Hepatocyte (in vitro differentiated cells): ENCODE measurements around the gene UNC13A. TPM values are rescaled to one million over a fixed set of nuclear protein-coding genes. Genes with fewer than 3 reads are reported as not detected.

Source experiments
- DNase-seq: peaks from one replicate; pipeline ENCODE4 v3.0.0-alpha.2; 2016; ENCODE audit warnings: low spot score
- H2AFZ ChIP-seq: fragments of 200-600 bp; sonication (generic); 2 replicates; pipeline ENCODE4 v1.6.0; 2016; ENCODE audit warnings: antibody characterized with exemption, mild to moderate bottlenecking
- H3K27ac ChIP-seq: fragments of 200-600 bp; sonication (generic); 2 replicates; pipeline ENCODE4 v1.5.1; 2016; ENCODE audit warnings: mild to moderate bottlenecking
- H3K27me3 ChIP-seq: fragments of 200-600 bp; sonication (generic); 2 replicates; pipeline ENCODE4 v1.6.1; 2016
- H3K36me3 ChIP-seq: fragments of 200-600 bp; sonication (generic); replicated peaks from 2 replicates; pipeline ENCODE4 v1.5.1; 2016; ENCODE audit warnings: low read depth; ENCODE audit not compliant: insufficient read depth
- H3K4me1 ChIP-seq: fragments of 200-600 bp; sonication (generic); 2 replicates; pipeline ENCODE4 v1.5.1; 2016; ENCODE audit warnings: mild to moderate bottlenecking, moderate library complexity; ENCODE audit not compliant: insufficient read depth
- H3K4me2 ChIP-seq: fragments of 200-600 bp; sonication (generic); 2 replicates; pipeline ENCODE4 v1.6.0; 2016
- H3K4me3 ChIP-seq: fragments of 200-600 bp; sonication (generic); 2 replicates; pipeline ENCODE4 v1.5.1; 2016; ENCODE audit warnings: mild to moderate bottlenecking
- H3K79me2 ChIP-seq: fragments of 200-600 bp; sonication (generic); 2 replicates; pipeline ENCODE4 v1.6.0; 2017; ENCODE audit warnings: mild to moderate bottlenecking
- H3K9me2 ChIP-seq: fragments of 200-600 bp; sonication (generic); replicated peaks from 2 replicates; pipeline ENCODE4 v1.6.0; 2017; ENCODE audit warnings: mild to moderate bottlenecking; ENCODE audit not compliant: insufficient read depth
- H3K9me3 ChIP-seq: fragments of 200-600 bp; sonication (generic); 2 replicates; pipeline ENCODE4 v1.5.1; 2016; ENCODE audit warnings: low read depth, mild to moderate bottlenecking
- H4K20me1 ChIP-seq: fragments of 200-600 bp; sonication (generic); 2 replicates; pipeline ENCODE4 v1.6.0; 2016; ENCODE audit warnings: mild to moderate bottlenecking; ENCODE audit not compliant: insufficient read depth, poor library complexity, severe bottlenecking
- EZH2 ChIP-seq: fragments of 200-600 bp; sonication (generic); IDR thresholded peaks from 2 replicates; pipeline ENCODE4 v1.6.1; 2016; ENCODE audit warnings: antibody characterized with exemption, mild to moderate bottlenecking, borderline replicate concordance
- EZH2phosphoT487 ChIP-seq: fragments of 200-600 bp; sonication (generic); IDR thresholded peaks from one replicate; pipeline ENCODE4 v1.6.1; 2018; ENCODE audit warnings: antibody characterized with exemption, mild to moderate bottlenecking, low read depth, moderate library complexity; ENCODE audit not compliant: unreplicated experiment, severe bottlenecking
- WGBS: methylation state at CpG from one replicate; pipeline ENCODE4 v1.1.6; 2016; ENCODE audit warnings: low lambda C conversion rate; ENCODE audit errors: missing lambda C conversion rate; 5-methylcytosine and 5-hydroxymethylcytosine counted together
- polyA plus RNA-seq: library from polyadenylated mRNA; unstranded; fragments of >200 nt; fragmentation: Nextera tagmentation; extraction: Ambion mirVana; gene quantifications from 2 replicates; pipeline ENCODE4 v1.2.1, GENCODE V29; 2016
- total RNA-seq: library from RNA; depleted of rRNA; stranded (reverse); fragments of >200 nt; gene quantifications from 2 replicates; pipeline ENCODE4 v1.2.3, GENCODE V29; 2014
- TF ChIP-seq, protein P1 (sequence below): fragments of 200-600 bp; sonication (generic); IDR thresholded peaks from 2 replicates; pipeline ENCODE4 v1.5.1; 2016; ENCODE audit warnings: antibody characterized with exemption, mild to moderate bottlenecking; ENCODE audit not compliant: poor library complexity

Gene UNC13A
- total and polyA plus RNA-seq, 2 experiments from 2014 or later, result 0.10 TPM; not detected in 1

DNA sequence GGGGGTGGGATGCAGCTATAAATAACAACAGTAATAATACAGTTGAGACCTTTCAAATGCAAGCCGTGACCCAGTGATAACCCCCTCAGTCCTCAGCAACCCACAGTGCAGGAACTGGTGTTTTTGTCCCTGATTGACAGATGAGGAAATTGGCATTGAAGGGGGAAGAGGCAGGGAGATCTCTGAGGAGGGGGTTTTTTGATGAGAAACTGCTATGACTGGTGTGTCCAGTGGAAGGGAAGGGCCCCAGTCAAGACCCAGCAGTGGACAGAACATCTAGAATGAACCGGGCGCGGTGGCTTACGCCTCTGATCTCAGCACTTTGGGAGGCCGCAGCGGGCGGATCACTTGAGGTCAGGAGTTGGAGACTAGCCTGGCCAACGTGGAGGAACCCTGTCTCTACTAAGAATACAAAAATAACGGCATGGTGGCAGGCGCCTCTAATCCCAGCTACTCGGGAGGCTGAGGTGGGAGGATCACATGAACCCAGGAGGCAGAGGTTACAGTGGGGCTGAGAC is 33.0 kb upstream of the UNC13A start:
- Histone ChIP-seq H3K79me2 (peaks cover 26% of the 10 kb centered on the region), H3K4me2 (peak overlapping the region; percentile 98), H3K9me3 (no peaks in the 10 kb centered on the region), H3K9me2 (no peaks in the 10 kb centered on the region), H3K4me1 (peaks cover 12% of the 10 kb centered on the region), H3K27ac (no peak overlapping the region), H4K20me1 (peaks cover 15% of the 10 kb centered on the region), H3K36me3 (no peaks in the 10 kb centered on the region), H3K4me3 (no peak overlapping the region), H2AFZ (no peak overlapping the region), H3K27me3 (no peaks in the 10 kb centered on the region)
- 90% methylated on average over 12 of the region's 12 CpGs for WGBS
- DNase-seq, result no peak
- TF ChIP-seq EZH2phosphoT487 (no peak), EZH2 (no peak)
- TF ChIP-seq, protein P1, sequence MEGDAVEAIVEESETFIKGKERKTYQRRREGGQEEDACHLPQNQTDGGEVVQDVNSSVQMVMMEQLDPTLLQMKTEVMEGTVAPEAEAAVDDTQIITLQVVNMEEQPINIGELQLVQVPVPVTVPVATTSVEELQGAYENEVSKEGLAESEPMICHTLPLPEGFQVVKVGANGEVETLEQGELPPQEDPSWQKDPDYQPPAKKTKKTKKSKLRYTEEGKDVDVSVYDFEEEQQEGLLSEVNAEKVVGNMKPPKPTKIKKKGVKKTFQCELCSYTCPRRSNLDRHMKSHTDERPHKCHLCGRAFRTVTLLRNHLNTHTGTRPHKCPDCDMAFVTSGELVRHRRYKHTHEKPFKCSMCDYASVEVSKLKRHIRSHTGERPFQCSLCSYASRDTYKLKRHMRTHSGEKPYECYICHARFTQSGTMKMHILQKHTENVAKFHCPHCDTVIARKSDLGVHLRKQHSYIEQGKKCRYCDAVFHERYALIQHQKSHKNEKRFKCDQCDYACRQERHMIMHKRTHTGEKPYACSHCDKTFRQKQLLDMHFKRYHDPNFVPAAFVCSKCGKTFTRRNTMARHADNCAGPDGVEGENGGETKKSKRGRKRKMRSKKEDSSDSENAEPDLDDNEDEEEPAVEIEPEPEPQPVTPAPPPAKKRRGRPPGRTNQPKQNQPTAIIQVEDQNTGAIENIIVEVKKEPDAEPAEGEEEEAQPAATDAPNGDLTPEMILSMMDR, result no peak

DNA sequence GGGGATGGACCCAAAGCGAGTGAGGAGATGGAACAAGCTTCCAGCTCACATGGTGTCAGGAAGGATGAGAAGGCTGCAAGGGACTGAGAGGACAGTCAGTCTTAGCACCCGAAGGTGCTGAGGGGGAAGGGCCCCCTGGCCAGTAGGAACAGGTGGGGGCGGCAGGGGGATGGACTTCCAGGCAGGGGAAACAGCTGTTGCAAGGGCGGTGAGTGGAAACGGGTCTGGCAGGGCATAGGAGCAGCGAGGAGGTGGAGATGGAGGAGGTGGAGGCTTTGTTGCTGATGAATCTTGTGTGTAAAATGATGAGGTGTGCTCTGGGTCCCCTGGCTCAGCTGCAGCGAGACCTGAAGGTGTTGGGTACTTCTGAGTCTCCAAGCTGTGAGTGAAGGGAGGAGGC is 32.3 kb upstream of the UNC13A start:
- Histone ChIP-seq H3K9me3 (no peaks in the 10 kb centered on the region), H3K36me3 (no peaks in the 10 kb centered on the region), H3K4me1 (peaks cover 12% of the 10 kb centered on the region), H3K9me2 (no peaks in the 10 kb centered on the region), H3K79me2 (peaks cover 26% of the 10 kb centered on the region), H2AFZ (no peak overlapping the region), H4K20me1 (peaks cover 15% of the 10 kb centered on the region), H3K27ac (no peak overlapping the region), H3K27me3 (no peaks in the 10 kb centered on the region), H3K4me2 (peak overlapping the region; percentile 98), H3K4me3 (peak overlapping the region; percentile 99)
- DNase-seq, result no peak
- WGBS, result 45% methylated on average over 6 of the region's 7 CpGs
- no peak for TF ChIP-seq EZH2phosphoT487
- TF ChIP-seq EZH2, result no peak
- TF ChIP-seq, protein P1, result no peak

DNA sequence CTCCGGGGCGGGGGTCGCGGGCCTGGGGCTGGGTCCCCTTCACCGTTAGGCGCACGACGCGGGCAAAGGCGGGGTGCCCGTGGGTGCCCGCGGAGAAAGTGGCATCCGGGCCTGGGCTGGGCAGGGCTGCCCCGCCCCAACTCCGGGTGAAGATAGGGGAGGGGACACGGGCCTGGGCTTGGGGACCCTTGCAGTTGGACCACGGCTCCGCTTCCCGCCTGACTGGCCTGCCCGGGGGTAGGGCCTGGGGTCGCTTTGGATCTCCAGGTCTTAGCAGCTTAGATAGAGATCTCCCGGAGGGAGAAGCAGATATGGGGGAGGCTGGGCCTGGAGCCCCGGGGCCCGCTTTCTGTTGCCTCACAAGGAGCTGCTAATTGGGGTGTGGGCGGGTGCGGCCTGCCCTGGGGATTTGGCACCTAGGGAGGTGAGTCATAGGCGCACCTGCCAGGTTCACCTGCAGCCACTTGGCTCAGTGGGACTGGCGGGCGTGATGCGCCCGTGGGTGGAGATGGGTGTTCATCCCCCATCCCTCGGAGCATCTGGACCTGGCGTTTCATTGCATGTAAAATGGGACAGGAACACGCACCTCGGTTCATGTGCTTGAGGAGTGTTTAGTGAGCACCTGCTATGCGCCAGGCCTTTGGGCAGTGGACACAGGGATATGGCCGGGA is 31.7 kb upstream of the UNC13A start:
- Histone ChIP-seq H3K27ac (no peak overlapping the region), H3K4me3 (peak overlapping the region; percentile 99), H3K9me3 (no peaks in the 10 kb centered on the region), H3K4me1 (peaks cover 12% of the 10 kb centered on the region), H3K9me2 (no peaks in the 10 kb centered on the region), H3K27me3 (no peaks in the 10 kb centered on the region), H4K20me1 (peaks cover 15% of the 10 kb centered on the region), H3K36me3 (no peaks in the 10 kb centered on the region), H3K79me2 (peaks cover 26% of the 10 kb centered on the region), H2AFZ (peak overlapping the region; percentile 63), H3K4me2 (peak overlapping the region; percentile 98)
- WGBS, result 15% methylated on average over 18 of the region's 38 CpGs
- peak; percentile 56 for DNase-seq
- TF ChIP-seq EZH2phosphoT487, result no peak
- no peak for TF ChIP-seq EZH2
- TF ChIP-seq, protein P1, result no peak
